Adrenal gland (tissue), 12 donors: ENCODE data around the gene ABHD17A. TPM values are rescaled to one million over a fixed set of nuclear protein-coding genes. Genes with fewer than 3 reads are reported as not detected.

Experiments used
- DNase-seq, 7 donors: peaks; one replicate each; pipeline ENCODE4 v3.0.0-alpha.2; 2019 to 2020
- H3K27ac ChIP-seq, 5 donors: fragments of 200-600 bp; sonication (generic) in 4 of 5; 1 replicate in 3 of 5; 2 replicates in 2 of 5; pipeline versions ENCODE4 v1.5.1 to v1.8.0; 2016 to 2020; ENCODE audit warnings: mild to moderate bottlenecking in 1 of 5
- H3K27me3 ChIP-seq: fragments of 200-600 bp; 2 replicates; pipeline ENCODE4 v1.8.0; 2021
- H3K36me3 ChIP-seq, 2 donors: fragments of 200-600 bp; replicated peaks in 1 of 2; 1 replicate in 1 of 2; 2 replicates in 1 of 2; pipeline versions ENCODE4 v1.5.1 to v1.8.0; 2018 to 2022
- H3K4me1 ChIP-seq, 2 donors: fragments of 200-600 bp; replicated peaks in 1 of 2; 1 replicate in 1 of 2; 2 replicates in 1 of 2; pipeline versions ENCODE4 v1.5.1 to v1.8.0; 2018 to 2021
- H3K4me3 ChIP-seq, 4 donors: fragments of 200-600 bp; sonication (generic) in 3 of 4; one replicate each; pipeline ENCODE4 v1.5.1; 2016 to 2018
- H3K9me3 ChIP-seq, 3 donors: fragments of 200-600 bp; sonication (generic) in 1 of 3; replicated peaks in 1 of 3; 1 replicate in 2 of 3; 2 replicates in 1 of 3; pipeline versions ENCODE4 v1.5.1 to v1.8.0; 2016 to 2021
- POLR2A ChIP-seq, 2 donors: fragments of 450-650 bp; IDR thresholded peaks; one replicate each; pipeline ENCODE4 v1.6.1; 2017; ENCODE audit warnings: antibody characterized with exemption in 2 of 2, mild to moderate bottlenecking in 2 of 2, moderate library complexity in 1 of 2
- WGBS, 4 donors: extraction: QIAGEN DNeasy Blood & Tissue Kit in 2 of 4; methylation state at CpG; one replicate each; pipeline versions ENCODE4 v1.1.5 to v1.1.7; 2013 to 2017; 5-methylcytosine and 5-hydroxymethylcytosine counted together
- intact Hi-C, 2 donors: fragments of 100-400 bp; cut with DNase I; formaldehyde crosslinking; loops; one replicate each; pipeline versions ENCODE4 v1.14.1 to v1.15.0; 2022 to 2023
- polyA plus RNA-seq, 3 donors: library from polyadenylated mRNA; stranded (reverse); fragments of 200-250 nt in 2 of 3; fragments of 350-450 nt in 1 of 3; fragmentation: Illumina TruSeq in 1 of 3; extraction: RNeasy Lipid Tissue Mini Kit (QIAGEN cat#74804) in 1 of 3; gene quantifications; one replicate each; pipeline ENCODE4 v1.2.3, GENCODE V29; 2013 to 2014
- total RNA-seq, 9 donors: library from RNA; depleted of rRNA in 4 of 9; stranded (reverse); fragments of >200 nt in 4 of 9; fragments of 120-200 nt in 1 of 9; fragmentation: NEBNext Ultra II Directional in 1 of 9; extraction: Animal tissue kit (Norgen Biotek cat#: 25700) in 1 of 9; gene quantifications; one replicate each; pipeline versions ENCODE4 v1.1.0 to v1.2.4, GENCODE V29; 2013 to 2023
- TF ChIP-seq, protein P1 (sequence below), 6 experiments: fragments of 450-650 bp in 4 of 6; fragments of 200-600 bp in 2 of 6; sonication (generic) in 1 of 6; IDR thresholded peaks; 1 replicate in 5 of 6; 2 replicates in 1 of 6; pipeline versions ENCODE4 v1.5.1 to v1.8.0; 2016 to 2021; ENCODE audit warnings: antibody characterized with exemption in 6 of 6, mild to moderate bottlenecking in 2 of 6, moderate library complexity in 1 of 6
- donor health status: healthy with polysubstance abuse.
- donor health status: Bipolar disorder and iron deficiency.
- donor health status: DM: yes; HTN: yes; CAD: no.
- donor health status: DM: no; HTN: no; CAD: no.
- donor health status: DM: no; HTN: no; CAD: no.
- donor health status: DM: yes; HTN: yes; CAD: no.

Gene ABHD17A
- total and polyA plus RNA-seq, 12 donors: 2.5 to 235 (median 99.4) TPM

DNA sequence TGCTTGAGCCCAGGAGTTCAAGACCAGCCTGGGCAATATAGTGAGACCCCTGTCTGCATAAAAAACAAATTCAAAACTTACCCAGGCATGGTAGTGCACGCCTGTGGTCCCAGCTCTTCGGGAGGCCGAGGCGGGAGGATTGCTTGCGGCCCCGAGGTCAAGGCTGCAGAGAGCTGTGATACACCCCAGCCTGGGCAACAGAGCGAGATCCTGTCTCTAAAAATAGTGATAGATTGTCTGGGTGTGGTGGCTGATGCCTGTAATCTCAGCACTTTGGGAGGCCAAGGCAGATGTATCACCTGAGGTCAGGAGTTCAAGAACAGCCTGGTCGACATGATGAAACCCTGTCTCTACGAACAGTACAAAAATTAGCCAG lies 18.0 kb downstream of the ABHD17A start:
- Histone ChIP-seq H3K27me3 (no peaks in the 10 kb centered on the region), H3K4me3 (no peak overlapping the region), H3K36me3 (no peaks in the 10 kb centered on the region), H3K4me1 (peaks cover 24 to 29% of the 10 kb centered on the region in 2 donors), H3K9me3 (no peaks in the 10 kb centered on the region), H3K27ac (no peak overlapping the region)
- 65 to 74% (median 67%) methylated on average over 4 to 9 of the region's 9 CpGs for WGBS, 4 donors
- intact Hi-C loops: loop anchor here in 1 of 2 donors (10.0 kb wide), 1 partner anchor 57 kb away; no protein-coding TSS in a partner anchor
- no peak for DNase-seq
- TF ChIP-seq, protein P1, sequence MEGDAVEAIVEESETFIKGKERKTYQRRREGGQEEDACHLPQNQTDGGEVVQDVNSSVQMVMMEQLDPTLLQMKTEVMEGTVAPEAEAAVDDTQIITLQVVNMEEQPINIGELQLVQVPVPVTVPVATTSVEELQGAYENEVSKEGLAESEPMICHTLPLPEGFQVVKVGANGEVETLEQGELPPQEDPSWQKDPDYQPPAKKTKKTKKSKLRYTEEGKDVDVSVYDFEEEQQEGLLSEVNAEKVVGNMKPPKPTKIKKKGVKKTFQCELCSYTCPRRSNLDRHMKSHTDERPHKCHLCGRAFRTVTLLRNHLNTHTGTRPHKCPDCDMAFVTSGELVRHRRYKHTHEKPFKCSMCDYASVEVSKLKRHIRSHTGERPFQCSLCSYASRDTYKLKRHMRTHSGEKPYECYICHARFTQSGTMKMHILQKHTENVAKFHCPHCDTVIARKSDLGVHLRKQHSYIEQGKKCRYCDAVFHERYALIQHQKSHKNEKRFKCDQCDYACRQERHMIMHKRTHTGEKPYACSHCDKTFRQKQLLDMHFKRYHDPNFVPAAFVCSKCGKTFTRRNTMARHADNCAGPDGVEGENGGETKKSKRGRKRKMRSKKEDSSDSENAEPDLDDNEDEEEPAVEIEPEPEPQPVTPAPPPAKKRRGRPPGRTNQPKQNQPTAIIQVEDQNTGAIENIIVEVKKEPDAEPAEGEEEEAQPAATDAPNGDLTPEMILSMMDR (IDR thresholded peaks at IDR 0.05): no peak
- no peak for TF ChIP-seq POLR2A (IDR thresholded peaks at IDR 0.05)

DNA sequence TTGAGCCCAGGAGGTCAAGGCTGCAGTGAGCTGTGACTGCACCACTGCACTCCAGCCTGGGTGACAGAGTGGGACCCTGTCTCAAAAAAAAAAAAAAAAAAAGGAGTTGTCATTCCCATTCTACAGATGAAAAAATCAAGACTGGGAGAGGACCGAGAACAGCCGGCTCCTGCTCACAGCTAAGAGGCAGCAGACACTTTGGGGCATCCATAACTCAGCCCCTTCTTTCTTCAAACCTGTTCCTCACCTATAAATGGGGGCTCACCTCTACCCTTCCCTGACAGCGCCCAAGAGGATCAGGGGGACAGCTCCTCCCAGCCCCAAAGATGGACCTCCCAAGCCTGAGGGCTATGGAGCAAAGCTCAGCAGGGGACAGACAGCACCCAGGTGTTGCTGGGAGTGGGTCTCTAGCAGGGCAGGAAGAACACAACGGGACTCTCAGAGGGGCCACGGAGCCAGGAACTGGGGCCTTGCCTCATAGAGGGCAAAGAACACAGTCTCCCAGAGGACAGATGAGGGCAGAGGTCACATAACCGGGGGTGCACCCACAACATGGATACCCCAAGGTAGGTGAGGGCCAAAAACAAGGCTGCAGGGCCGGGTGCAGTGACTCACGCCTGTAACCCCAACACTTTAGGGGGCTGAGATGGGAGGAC lies 18.5 kb downstream of the ABHD17A start:
- WGBS, 4 donors: 85 to 94% (median 88%) methylated on average over 6 to 8 of the region's 8 CpGs
- Histone ChIP-seq H3K27me3 (no peaks in the 10 kb centered on the region), H3K4me3 (no peak overlapping the region), H3K27ac (no peak overlapping the region), H3K9me3 (no peaks in the 10 kb centered on the region), H3K4me1 (peaks cover 24 to 29% of the 10 kb centered on the region in 2 donors), H3K36me3 (no peaks in the 10 kb centered on the region)
- intact Hi-C loops: loop anchor here in 1 of 2 donors (10.0 kb wide), 1 partner anchor 58 kb away; no protein-coding TSS in a partner anchor
- TF ChIP-seq, protein P1 (IDR thresholded peaks at IDR 0.05): no peak
- TF ChIP-seq POLR2A (IDR thresholded peaks at IDR 0.05): no peak
- no peak for DNase-seq

DNA sequence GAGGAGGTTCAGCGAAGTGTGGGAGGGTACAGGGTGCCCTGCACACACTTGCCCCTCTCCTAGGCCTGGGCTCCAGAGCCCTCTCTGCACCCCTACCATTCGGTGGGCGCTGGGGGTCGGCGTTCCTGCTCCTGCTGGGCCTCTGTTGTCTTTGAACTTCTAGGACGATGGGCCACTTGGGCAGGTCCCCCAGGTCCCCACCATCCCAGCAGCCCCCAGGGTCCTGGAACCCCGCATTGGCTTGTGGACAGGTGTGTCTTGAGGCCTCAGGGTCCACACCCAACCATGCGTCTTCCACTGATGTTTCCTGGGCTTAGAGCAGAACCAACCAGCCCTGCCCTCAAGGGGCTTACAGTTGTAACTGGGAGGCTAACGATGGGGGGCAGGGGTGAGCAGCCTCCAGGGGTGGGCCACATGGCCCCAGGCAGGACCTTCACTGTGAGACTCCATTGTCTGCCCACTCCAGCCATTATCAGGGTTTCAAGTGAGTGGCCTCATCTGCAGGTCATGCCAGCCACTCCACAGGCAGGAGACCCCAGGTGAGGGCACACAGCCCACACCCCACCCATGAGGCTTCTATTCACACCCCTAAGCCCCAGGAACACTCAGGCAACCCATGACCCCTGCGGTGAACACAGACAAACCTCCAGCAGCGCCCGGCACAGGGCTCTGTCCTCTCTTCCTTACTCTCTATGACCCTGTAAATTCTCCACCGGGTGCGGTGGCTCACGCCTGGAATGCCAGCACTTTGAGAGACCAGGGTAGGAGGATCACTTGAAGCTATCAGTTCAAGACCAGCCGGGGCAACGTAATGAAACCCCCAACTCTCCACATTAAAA lies 19.9 kb downstream of the ABHD17A start:
- intact Hi-C loops: loop anchor here in 1 of 2 donors (10.0 kb wide), 1 partner anchor 59 kb away; no protein-coding TSS in a partner anchor
- H3K4me3 ChIP-seq: peak overlapping the region in 1 of 4 donors; percentile 86
- 85 to 90% (median 85%) methylated on average over 13 to 17 of the region's 17 CpGs for WGBS, 4 donors
- TF ChIP-seq, protein P1 (IDR thresholded peaks at IDR 0.05): no peak
- no peak for TF ChIP-seq POLR2A (IDR thresholded peaks at IDR 0.05)
- H3K4me1 ChIP-seq: peaks cover 21 to 24% of the 10 kb centered on the region in 2 donors
- H3K36me3 ChIP-seq: no peaks in the 10 kb centered on the region
- H3K9me3 ChIP-seq: no peaks in the 10 kb centered on the region
- H3K27ac ChIP-seq: peak overlapping the region; percentile 81 to 92 (median 87)
- no peaks in the 10 kb centered on the region for H3K27me3 ChIP-seq
- DNase-seq: peak in 2 of 7 donors; percentile 26 to 42
